Measurements from ENCODE around the gene SSH2.

GRCh38 chr17:29757788-29758187, 172.2 kb downstream of the SSH2 start:
- TF ChIP-seq EZH2 (IDR thresholded peaks at IDR 0.05; ENCODE audit: insufficient read depth, poor library complexity, severe bottlenecking) (no peak), EZH2phosphoT487 (IDR thresholded peaks at IDR 0.05; ENCODE audit: insufficient read depth, low read depth) (no peak)

Data from GM23248 (cell line).